Keratinocyte (primary cell): ENCODE data around the gene CDK14. TPM values are rescaled to one million over a fixed set of nuclear protein-coding genes. Genes with fewer than 3 reads are reported as not detected.

ENCODE experiments used
- DNase-seq: peaks from one replicate; pipeline ENCODE4 v3.0.0-alpha.2; 2011; ENCODE audit warnings: low read depth, missing footprints, low spot score
- FAIRE-seq: peaks from 2 replicates; lab custom pipeline; 2011; peaks lifted over from hg19 to GRCh38; lab: Jason Lieb, UNC
- H2AFZ ChIP-seq: 2 replicates; pipeline ENCODE4 v1.6.0; 2012; ENCODE audit warnings: low read length, control low read depth, inconsistent platforms; ENCODE audit not compliant: control insufficient read depth
- H3K27ac ChIP-seq: 2 replicates; pipeline ENCODE4 v1.5.1; 2011; ENCODE audit warnings: low read length; ENCODE audit not compliant: control insufficient read depth, insufficient read depth
- H3K27me3 ChIP-seq: 3 replicates; pipeline ENCODE4 v1.6.0; 2011; ENCODE audit warnings: low read length; ENCODE audit not compliant: control insufficient read depth, insufficient read depth; ENCODE audit errors: extremely low read depth
- H3K36me3 ChIP-seq, 2 experiments: 2 replicates in 1 of 2; 3 replicates in 1 of 2; pipeline ENCODE4 v1.5.1; 2011; ENCODE audit warnings: low read length in 2 of 2, mild to moderate bottlenecking in 1 of 2; ENCODE audit not compliant: control insufficient read depth in 2 of 2, insufficient read depth in 2 of 2; ENCODE audit errors: extremely low read depth in 1 of 2
- H3K4me1 ChIP-seq: 3 replicates; pipeline ENCODE4 v1.5.1; 2011; ENCODE audit warnings: low read length; ENCODE audit not compliant: control insufficient read depth, insufficient read depth; ENCODE audit errors: extremely low read depth
- H3K4me2 ChIP-seq: 3 replicates; pipeline ENCODE4 v1.6.0; 2011; ENCODE audit warnings: low read depth, low read length; ENCODE audit not compliant: control insufficient read depth, insufficient read depth; ENCODE audit errors: extremely low read depth
- H3K4me3 ChIP-seq, 3 experiments: fragments of 200-600 bp in 1 of 3; sonication (generic) in 1 of 3; 2 replicates in 2 of 3; 3 replicates in 1 of 3; pipeline ENCODE4 v1.5.1; 2011 to 2016; ENCODE audit warnings: low read length in 3 of 3, mild to moderate bottlenecking in 3 of 3, control low read depth in 2 of 3, inconsistent platforms in 1 of 3, low read depth in 1 of 3, mixed read lengths in 1 of 3, mixed run types in 1 of 3, moderate library complexity in 1 of 3; ENCODE audit not compliant: control insufficient read depth in 2 of 3, insufficient read depth in 2 of 3; ENCODE audit errors: extremely low read depth in 1 of 3
- H3K79me2 ChIP-seq: 2 replicates; pipeline ENCODE4 v1.6.0; 2012; ENCODE audit warnings: low read length; ENCODE audit not compliant: control insufficient read depth, insufficient read depth
- H3K9ac ChIP-seq: 3 replicates; pipeline ENCODE4 v1.6.0; 2011; ENCODE audit warnings: low read length; ENCODE audit not compliant: control insufficient read depth, insufficient read depth; ENCODE audit errors: extremely low read depth
- H3K9me1 ChIP-seq: 3 replicates; pipeline ENCODE4 v1.6.0; 2011; ENCODE audit warnings: low read length; ENCODE audit not compliant: control insufficient read depth, insufficient read depth; ENCODE audit errors: extremely low read depth
- H3K9me3 ChIP-seq: 2 replicates; pipeline ENCODE4 v1.5.1; 2012; ENCODE audit warnings: low read depth, low read length; ENCODE audit not compliant: control insufficient read depth
- H4K20me1 ChIP-seq: 3 replicates; pipeline ENCODE4 v1.6.0; 2011; ENCODE audit warnings: low read length; ENCODE audit not compliant: control insufficient read depth, insufficient read depth; ENCODE audit errors: extremely low read depth
- CTCF ChIP-seq, 3 experiments: IDR thresholded peaks in 1 of 3; conservative IDR thresholded peaks in 1 of 3; optimal IDR thresholded peaks in 1 of 3; 2 replicates in 2 of 3; 3 replicates in 1 of 3; pipeline versions ENCODE3 to v1.5.1; 2011; ENCODE audit warnings: low read length in 3 of 3, mild to moderate bottlenecking in 3 of 3, moderate library complexity in 2 of 3, control low read depth in 1 of 3, inconsistent platforms in 1 of 3; ENCODE audit not compliant: insufficient read depth in 2 of 3; ENCODE audit errors: extremely low read depth in 1 of 3
- EZH2 ChIP-seq: IDR thresholded peaks from one replicate; pipeline ENCODE4 v1.6.1; 2012; ENCODE audit warnings: inconsistent platforms, mild to moderate bottlenecking, low read length, moderate library complexity
- dilution Hi-C: fragments of 300-500 bp; cut with MboI; formaldehyde crosslinking; loops from one replicate; pipeline ENCODE4 v1.7.0; 2020; ENCODE audit warnings: low sequenced_read_pairs; ENCODE audit not compliant: extremely low pct_ligation_motif_present
- polyA plus RNA-seq, 5 experiments: library from polyadenylated mRNA; depleted of rRNA in 3 of 5; stranded (reverse) in 3 of 5; stranded (forward) in 1 of 5; unstranded in 1 of 5; fragments of >200 nt; gene quantifications; 1 replicate in 1 of 5; 2 replicates in 3 of 5; 3 replicates in 1 of 5; pipeline versions ENCODE4 v1.2.1 to v1.2.3, GENCODE V29; 2011 to 2012; ENCODE audit warnings: missing spikeins in 2 of 5, low read depth in 1 of 5, low replicate concordance in 1 of 5

CDK14 gene
- polyA plus RNA-seq, 1 donor (not counting 4 experiments of a cell fraction or from before 2014, with no cell fraction given) = 4.0 TPM

- Histone ChIP-seq H3K9ac (no peak overlapping the region), H3K9me1 (no peaks in the 10 kb centered on the region), H3K27me3 (no peaks in the 10 kb centered on the region), H3K4me3 (no peak overlapping the region), H3K4me2 (no peak overlapping the region), H2AFZ (no peak overlapping the region), H3K36me3 (no peaks in the 10 kb centered on the region), H4K20me1 (no peaks in the 10 kb centered on the region), H3K4me1 (no peaks in the 10 kb centered on the region), H3K9me3 (no peaks in the 10 kb centered on the region), H3K79me2 (no peaks in the 10 kb centered on the region), H3K27ac (no peak overlapping the region)
- dilution Hi-C loops = no loop called here
- peak; percentile 29 for FAIRE-seq
- TF ChIP-seq CTCF (optimal IDR thresholded peaks at IDR 0.05 in 1 of 3, IDR thresholded peaks at IDR 0.05 in 1 of 3, conservative IDR thresholded peaks at IDR 0.05 in 1 of 3; ENCODE audit: extremely low read depth in 1 of 3, insufficient read depth in 2 of 3, low read length in 3 of 3) = peak; percentile 46 to 56 (median 48)
- TF ChIP-seq EZH2 = no peak
- no peak for DNase-seq
Observed at GRCh38 chr7:90708841-90709317, 112.8 kb downstream of the CDK14 start.

GRCh38 chr7:90709501-90710465 lies 113.7 kb downstream of the CDK14 start:
- Histone ChIP-seq H3K4me1 (no peaks in the 10 kb centered on the region), H3K27ac (no peak overlapping the region), H3K79me2 (no peaks in the 10 kb centered on the region), H2AFZ (no peak overlapping the region), H3K9me3 (no peaks in the 10 kb centered on the region), H3K9ac (no peak overlapping the region), H4K20me1 (no peaks in the 10 kb centered on the region), H3K27me3 (no peaks in the 10 kb centered on the region), H3K4me3 (no peak overlapping the region), H3K9me1 (no peaks in the 10 kb centered on the region), H3K36me3 (no peaks in the 10 kb centered on the region), H3K4me2 (no peak overlapping the region)
- dilution Hi-C loops = no loop called here
- DNase-seq (no peak), FAIRE-seq (no peak)
- no peak for TF ChIP-seq EZH2
- TF ChIP-seq CTCF (optimal IDR thresholded peaks at IDR 0.05 in 1 of 3, IDR thresholded peaks at IDR 0.05 in 1 of 3, conservative IDR thresholded peaks at IDR 0.05 in 1 of 3; ENCODE audit: extremely low read depth in 1 of 3, insufficient read depth in 2 of 3, low read length in 3 of 3) = no peak
